ENCODE measurements around the gene MICAL3.

- TF ChIP-seq BHLHE40 (IDR thresholded peaks at IDR 0.05; ENCODE audit: borderline replicate concordance) (no peak), HDGF (IDR thresholded peaks at IDR 0.05; ENCODE audit: borderline replicate concordance) (no peak), ARNT (IDR thresholded peaks at IDR 0.05) (no peak), FOXA1 (IDR thresholded peaks at IDR 0.05) (no peak), NFRKB (IDR thresholded peaks at IDR 0.05) (no peak), TARDBP (IDR thresholded peaks at IDR 0.05) (no peak), SP1 (IDR thresholded peaks at IDR 0.05) (no peak)
Observed at GRCh38 chr22:18023509-18024275, 669 bp downstream of the MICAL3 start.
